IMR-90 (cell line): ENCODE results near the gene TBX1. TPM values are rescaled to one million over a fixed set of nuclear protein-coding genes. Genes with fewer than 3 reads are reported as not detected.

Experiments used
- ATAC-seq: fragments of 200-7000 bp; cut with Tn5 transposase; 2 replicates; pipeline ENCODE4 v1.9.1; 2020; ENCODE audit warnings: low read depth, mild to moderate bottlenecking, moderate library complexity
- BruUV-seq: library from RNA; stranded (reverse); fragments of 400-500 nt; replicated peaks from 2 replicates; lab custom pipeline; 2021; lab: Mats Ljungman, UMichigan
- CTCF ChIA-PET: fragments of 300-600 bp; formaldehyde crosslinking; extraction: SDS; loops from one replicate; lab custom pipeline; 2021; ENCODE audit warnings: antibody characterized with exemption; lab: Yijun Ruan, JAX
- POLR2A ChIA-PET: fragments of 300-600 bp; sonication (Branson Sonifier 250); formaldehyde crosslinking; loops from one replicate; lab custom pipeline; 2022; ENCODE audit warnings: antibody characterized with exemption; ENCODE audit not compliant: unreplicated experiment; lab: Charles Lee
- DNase-seq: peaks from one replicate; pipeline ENCODE4 v3.0.0; 2013
- H2AFZ ChIP-seq: replicated peaks from 2 replicates; pipeline ENCODE3; 2013; ENCODE audit warnings: low read length, mild to moderate bottlenecking; ENCODE audit not compliant: poor library complexity
- H2AK5ac ChIP-seq: 2 replicates; pipeline ENCODE4 v1.6.1; 2013; ENCODE audit warnings: low read depth, low read length, inconsistent platforms
- H2AK9ac ChIP-seq: replicated peaks from 2 replicates; pipeline ENCODE3; 2013; ENCODE audit warnings: mild to moderate bottlenecking, low read depth, low read length, moderate library complexity; ENCODE audit not compliant: poor library complexity
- H2BK120ac ChIP-seq: 2 replicates; pipeline ENCODE4 v1.6.1; 2013; ENCODE audit warnings: low read depth, low read length, inconsistent platforms
- H2BK15ac ChIP-seq: 3 replicates; pipeline ENCODE4 v1.6.1; 2013; ENCODE audit warnings: low read depth, low read length, inconsistent platforms
- H2BK20ac ChIP-seq: 2 replicates; pipeline ENCODE4 v1.6.1; 2013; ENCODE audit warnings: low read depth, mild to moderate bottlenecking, inconsistent platforms, low read length, moderate library complexity
- H2BK5ac ChIP-seq: 2 replicates; pipeline ENCODE4 v1.6.1; 2013; ENCODE audit warnings: mild to moderate bottlenecking, low read depth, low read length, inconsistent platforms; ENCODE audit not compliant: poor library complexity, severe bottlenecking
- H3K14ac ChIP-seq: replicated peaks from 2 replicates; pipeline ENCODE4 v1.6.1; 2013; ENCODE audit warnings: low read depth, low read length, inconsistent platforms
- H3K18ac ChIP-seq: 2 replicates; pipeline ENCODE4 v1.6.1; 2013; ENCODE audit warnings: low read depth, low read length, control low read depth
- H3K23ac ChIP-seq: 2 replicates; pipeline ENCODE4 v1.6.1; 2013; ENCODE audit warnings: low read depth, low read length, inconsistent platforms
- H3K27ac ChIP-seq: 2 replicates; pipeline ENCODE4 v1.5.1; 2013; ENCODE audit warnings: mild to moderate bottlenecking, control low read depth, low read length; ENCODE audit not compliant: insufficient read depth
- H3K27me3 ChIP-seq: 2 replicates; pipeline ENCODE4 v1.6.1; 2013; ENCODE audit warnings: low read length; ENCODE audit not compliant: control insufficient read depth, insufficient read depth
- H3K36me3 ChIP-seq: 2 replicates; pipeline ENCODE4 v1.6.1; 2013; ENCODE audit warnings: low read length, mixed read lengths; ENCODE audit not compliant: control insufficient read depth, insufficient read depth
- H3K4ac ChIP-seq: 2 replicates; pipeline ENCODE4 v1.6.1; 2013; ENCODE audit warnings: low read depth, low read length, inconsistent platforms
- H3K4me1 ChIP-seq: 2 replicates; pipeline ENCODE4 v1.6.1; 2013; ENCODE audit warnings: low read length, mixed read lengths; ENCODE audit not compliant: control insufficient read depth, insufficient read depth
- H3K4me2 ChIP-seq: 2 replicates; pipeline ENCODE4 v1.6.1; 2013; ENCODE audit warnings: low read depth, mild to moderate bottlenecking, control low read depth, low read length, moderate library complexity
- H3K4me3 ChIP-seq: 2 replicates; pipeline ENCODE4 v1.5.1; 2013; ENCODE audit warnings: low read depth, mild to moderate bottlenecking, control low read depth, low read length, moderate library complexity; ENCODE audit not compliant: insufficient read depth
- H3K56ac ChIP-seq: 2 replicates; pipeline ENCODE4 v1.6.1; 2013; ENCODE audit warnings: low read length, inconsistent platforms; ENCODE audit not compliant: insufficient read depth; ENCODE audit errors: extremely low read depth
- H3K79me1 ChIP-seq, 2 experiments: 2 replicates each; pipeline ENCODE4 v1.6.1; 2013; ENCODE audit warnings: low read length in 2 of 2, inconsistent platforms in 1 of 2, low read depth in 1 of 2
- H3K9ac ChIP-seq: 2 replicates; pipeline ENCODE4 v1.6.1; 2013; ENCODE audit warnings: low read depth, low read length, control low read depth
- H3K9me1 ChIP-seq: 2 replicates; pipeline ENCODE4 v1.6.1; 2013; ENCODE audit warnings: low read length, inconsistent platforms; ENCODE audit not compliant: insufficient read depth
- H3K9me3 ChIP-seq: 2 replicates; pipeline ENCODE4 v1.6.1; 2013; ENCODE audit warnings: low read length; ENCODE audit not compliant: control insufficient read depth, insufficient read depth
- H4K20me1 ChIP-seq: 2 replicates; pipeline ENCODE4 v1.6.1; 2013; ENCODE audit warnings: low read length, inconsistent platforms; ENCODE audit not compliant: insufficient read depth
- H4K5ac ChIP-seq: 2 replicates; pipeline ENCODE4 v1.6.1; 2013; ENCODE audit warnings: mild to moderate bottlenecking, low read depth, low read length, control low read depth
- H4K8ac ChIP-seq, 2 experiments: 2 replicates each; pipeline ENCODE4 v1.6.1; 2013; ENCODE audit warnings: low read depth in 2 of 2, low read length in 2 of 2, control low read depth in 1 of 2, inconsistent platforms in 1 of 2
- H4K91ac ChIP-seq: 2 replicates; pipeline ENCODE4 v1.6.1; 2013; ENCODE audit warnings: low read depth, low read length, inconsistent platforms; ENCODE audit not compliant: insufficient read depth
- CTCF ChIP-seq: conservative IDR thresholded peaks from 2 replicates; pipeline ENCODE4 v1.5.1; 2012; ENCODE audit warnings: mild to moderate bottlenecking, low read depth, low read length, improper control_type of control experiment
- FOS ChIP-seq: fragments of 150-350 bp; IDR thresholded peaks from 2 replicates; pipeline ENCODE4 v1.6.1; 2016; ENCODE audit warnings: low read depth, low read length
- MXI1 ChIP-seq: IDR thresholded peaks from 2 replicates; pipeline ENCODE4 v1.6.1; 2012; ENCODE audit warnings: low read depth, mild to moderate bottlenecking, low read length, moderate library complexity, borderline replicate concordance
- NFE2L2 ChIP-seq: fragments of 150-350 bp; IDR thresholded peaks from 2 replicates; pipeline ENCODE4 v1.6.1; 2016; ENCODE audit warnings: low read depth, mild to moderate bottlenecking, low read length
- POLR2A ChIP-seq: IDR thresholded peaks from 2 replicates; pipeline ENCODE4 v1.6.1; 2012; ENCODE audit warnings: mild to moderate bottlenecking, low read depth, low read length
- RAD21 ChIP-seq: IDR thresholded peaks from 2 replicates; pipeline ENCODE4 v1.6.1; 2012; ENCODE audit warnings: low read length, improper control_type of control experiment
- SMC3 ChIP-seq: fragments of 150-350 bp; IDR thresholded peaks from 2 replicates; pipeline ENCODE4 v1.6.1; 2016; ENCODE audit warnings: low read depth, mild to moderate bottlenecking, antibody characterized with exemption, low read length, moderate library complexity
- WGBS, 2 experiments: methylation state at CpG; one replicate each; pipeline versions ENCODE4 v1.1.5 to v1.1.7; 2013; ENCODE audit warnings: missing lambda C conversion rate in 2 of 2; ENCODE audit not compliant: insufficient read length in 1 of 2; ENCODE audit errors: extremely low coverage in 2 of 2; 5-methylcytosine and 5-hydroxymethylcytosine counted together
- dilution Hi-C: fragments of 300-500 bp; cut with HindIII; formaldehyde crosslinking; loops from one replicate; pipeline ENCODE4 v1.14.3; 2018; ENCODE audit warnings: low sequenced_read_pairs; ENCODE audit not compliant: unreplicated experiment
- in situ Hi-C: fragments of 300-500 bp; cut with MboI; formaldehyde crosslinking; loops from 3 replicates; pipeline ENCODE4 v1.14.3; 2019; ENCODE audit warnings: low sequenced_read_pairs, inconsistent platforms, mixed read lengths
- intact Hi-C: fragments of 100-400 bp; cut with micrococcal nuclease; formaldehyde crosslinking; loops from 2 replicates; pipeline ENCODE4 v1.10.0; 2022
- polyA plus RNA-seq, 3 experiments: library from polyadenylated mRNA; depleted of rRNA; stranded (reverse); fragments of >200 nt; gene quantifications; 2 replicates each; pipeline ENCODE4 v1.2.3, GENCODE V29; 2012; ENCODE audit warnings: low replicate concordance in 1 of 3
- total RNA-seq: library from RNA; depleted of rRNA; stranded (reverse); fragments of >200 nt; gene quantifications from 2 replicates; pipeline ENCODE4 v1.2.3, GENCODE V29; 2012

Gene TBX1
- total and polyA plus RNA-seq, 2 of the 4 experiments (the other 2 are of a cell fraction), result 0.03 TPM; not detected in 1

- dilution Hi-C loops (no loop called here), in situ Hi-C loops (no loop called here), intact Hi-C loops (no loop called here)
- CTCF ChIA-PET, result no interaction called here
- WGBS, 2 experiments, result 2% methylated on average over 35 of the region's 103 CpGs; no CpG with 5 or more reads in 1 of the 2 experiments
- Histone ChIP-seq H2BK15ac (no peak overlapping the region), H4K91ac (no peak overlapping the region), H3K27ac (no peak overlapping the region), H3K4me3 (peak overlapping the region; percentile 24; the same call in 1 of the 2 replicates), H2AK5ac (no peak overlapping the region), H4K20me1 (no peaks in the 10 kb centered on the region), H3K14ac (no peak overlapping the region), H2BK20ac (no peak overlapping the region), H3K23ac (no peak overlapping the region), H2AK9ac (no peak overlapping the region), H3K9me3 (peaks cover 4% of the 10 kb centered on the region; the same call in 1 of the 2 replicates), H4K8ac (no peak overlapping the region), H3K4me2 (no peak overlapping the region; the same call in 1 of the 2 replicates), H3K9me1 (no peaks in the 10 kb centered on the region), H3K4ac (no peak overlapping the region), H3K79me1 (no peaks in the 10 kb centered on the region), H4K5ac (no peak overlapping the region), H3K56ac (no peak overlapping the region), H3K36me3 (no peaks in the 10 kb centered on the region), H2AFZ (peak overlapping the region; percentile 26), H3K27me3 (peaks cover 98% of the 10 kb centered on the region), H3K9ac (no peak overlapping the region), H3K4me1 (no peaks in the 10 kb centered on the region), H2BK5ac (no peak overlapping the region), H3K18ac (no peak overlapping the region), H2BK120ac (no peak overlapping the region)
- ATAC-seq (peak; percentile 64), DNase-seq (no peak)
- POLR2A ChIA-PET, result no interaction called here
- no peak for TF ChIP-seq MXI1
- TF ChIP-seq NFE2L2, result no peak
- TF ChIP-seq POLR2A, result no peak
- no peak for TF ChIP-seq FOS
- TF ChIP-seq RAD21, result peak; percentile 22; the same call in 1 of the 2 replicates
- 0 out of 2 replicates have a peak, but pooled peaks have one; percentile 13 for TF ChIP-seq SMC3
- peak; percentile 30; the same call in 1 of the 2 replicates for TF ChIP-seq CTCF
- no TSS peak for BruUV-seq
These were observed 6.2 kb downstream of the TBX1 start for GRCh38 chr22:19766511-19767426.
